Measurements from ENCODE around the gene TPBGL. TPM values are rescaled to one million over a fixed set of nuclear protein-coding genes. Genes with fewer than 3 reads are reported as not detected.

TPBGL gene
- polyA plus RNA-seq, 1 of the 3 experiments (the other 2 are of a cell fraction) = 0.03 TPM

DNA sequence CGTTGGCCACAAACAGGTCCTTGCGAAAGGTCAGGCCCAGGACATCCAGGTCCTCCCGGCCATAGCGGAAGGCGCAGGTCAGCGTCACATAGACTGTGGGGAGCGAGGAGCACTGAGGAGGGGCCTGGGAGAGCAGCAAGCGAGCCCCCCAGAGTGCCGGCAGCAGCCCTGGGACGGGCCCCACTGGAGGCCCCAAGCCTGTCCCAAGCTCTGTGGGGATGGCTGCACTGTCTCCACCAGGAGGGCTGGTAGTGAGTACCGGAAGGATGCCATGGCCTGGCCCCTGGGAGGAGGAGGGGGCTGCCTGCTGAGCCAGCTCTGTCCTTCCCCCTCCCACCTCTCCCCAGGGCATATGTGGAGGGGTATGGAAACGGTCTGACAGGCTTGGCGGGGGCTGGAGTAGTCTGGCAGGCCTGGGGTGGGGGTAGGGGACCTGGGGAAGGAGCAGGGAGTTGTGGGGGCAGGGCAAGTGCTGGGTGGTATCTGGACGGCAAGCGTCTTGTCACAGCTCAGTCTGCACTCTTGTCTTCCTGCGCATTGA lies 42.9 kb downstream of the TPBGL start:
- Histone ChIP-seq H3K4me3 (ENCODE audit: low read depth in 2 of 2, low read length in 1 of 2) (no peak overlapping the region), H3K4me2 (no peak overlapping the region), H3K79me2 (ENCODE audit: insufficient read depth) (no peaks in the 10 kb centered on the region), H3K9me3 (no peaks in the 10 kb centered on the region), H2AFZ (ENCODE audit: low read depth) (no peak overlapping the region), H4K20me1 (ENCODE audit: insufficient read depth) (no peaks in the 10 kb centered on the region), H3K27ac (ENCODE audit: low read depth in 2 of 2, low read length in 1 of 2) (no peak overlapping the region), H3K9ac (no peak overlapping the region), H3K4me1 (ENCODE audit: control insufficient read depth in 1 of 2, insufficient read depth in 2 of 2, low read depth in 1 of 2, low read length in 1 of 2) (peaks cover 0 to 17% of the 10 kb centered on the region in 2 experiments; a peak in 1 of 4 replicates), H3K27me3 (ENCODE audit: insufficient read depth) (no peaks in the 10 kb centered on the region), H3F3A (replicated peaks; ENCODE audit: insufficient read depth) (no peaks in the 10 kb centered on the region), H3K9me2 (no peaks in the 10 kb centered on the region), H3K36me3 (replicated peaks in 1 of 2; ENCODE audit: control insufficient read depth in 1 of 2, insufficient read depth in 2 of 2, low read length in 1 of 2) (no peaks in the 10 kb centered on the region)
- ChIA-PET CTCF (interaction anchor here (1.0 to 27.4 kb wide), 5 partner anchors 35 to 249 kb away, joined by 3 to 701 read pairs (median 7); no protein-coding TSS in a partner anchor), POLR2A (no interaction called here)
- TF ChIP-seq GATA2 (CRISPR knock-in tag; IDR thresholded peaks at IDR 0.05) = no peak
- TF ChIP-seq ZBTB33 (IDR thresholded peaks at IDR 0.05; ENCODE audit: borderline replicate concordance, low read depth) = no peak
- no peak for TF ChIP-seq EZH2phosphoT487 (IDR thresholded peaks at IDR 0.05; ENCODE audit: borderline replicate concordance, low read depth)
- no peak for TF ChIP-seq PBX3 (IDR thresholded peaks at IDR 0.05)
- TF ChIP-seq FOSL2 (IDR thresholded peaks at IDR 0.05; ENCODE audit: borderline replicate concordance, low read depth) = no peak
- TF ChIP-seq, protein P1, sequence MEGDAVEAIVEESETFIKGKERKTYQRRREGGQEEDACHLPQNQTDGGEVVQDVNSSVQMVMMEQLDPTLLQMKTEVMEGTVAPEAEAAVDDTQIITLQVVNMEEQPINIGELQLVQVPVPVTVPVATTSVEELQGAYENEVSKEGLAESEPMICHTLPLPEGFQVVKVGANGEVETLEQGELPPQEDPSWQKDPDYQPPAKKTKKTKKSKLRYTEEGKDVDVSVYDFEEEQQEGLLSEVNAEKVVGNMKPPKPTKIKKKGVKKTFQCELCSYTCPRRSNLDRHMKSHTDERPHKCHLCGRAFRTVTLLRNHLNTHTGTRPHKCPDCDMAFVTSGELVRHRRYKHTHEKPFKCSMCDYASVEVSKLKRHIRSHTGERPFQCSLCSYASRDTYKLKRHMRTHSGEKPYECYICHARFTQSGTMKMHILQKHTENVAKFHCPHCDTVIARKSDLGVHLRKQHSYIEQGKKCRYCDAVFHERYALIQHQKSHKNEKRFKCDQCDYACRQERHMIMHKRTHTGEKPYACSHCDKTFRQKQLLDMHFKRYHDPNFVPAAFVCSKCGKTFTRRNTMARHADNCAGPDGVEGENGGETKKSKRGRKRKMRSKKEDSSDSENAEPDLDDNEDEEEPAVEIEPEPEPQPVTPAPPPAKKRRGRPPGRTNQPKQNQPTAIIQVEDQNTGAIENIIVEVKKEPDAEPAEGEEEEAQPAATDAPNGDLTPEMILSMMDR (IDR thresholded peaks at IDR 0.05) = no peak
- no peak for TF ChIP-seq MXI1 (IDR thresholded peaks at IDR 0.05; ENCODE audit: low read depth, low read length)
- TF ChIP-seq FOXJ3 (CRISPR knock-in tag; IDR thresholded peaks at IDR 0.05) = no peak
- TF ChIP-seq TEAD4 (IDR thresholded peaks at IDR 0.05; ENCODE audit: borderline replicate concordance, insufficient read depth) = no peak
- TF ChIP-seq JUND (IDR thresholded peaks at IDR 0.05) = no peak
- no peak for TF ChIP-seq NRF1 (IDR thresholded peaks at IDR 0.05; ENCODE audit: low read depth, low read length)
- TF ChIP-seq REST (IDR thresholded peaks at IDR 0.05; ENCODE audit: low read depth, low read length) = no peak
- peak; percentile 54 for DNase-seq
- 72% methylated on average over 9 of the region's 16 CpGs for WGBS (ENCODE audit: low lambda C conversion rate)
